HEK293 (cell line): Measurements from ENCODE around the gene NANOS2.
A peak's percentile ranks its signal among the peaks of the same experiment; 100 is the strongest.

Source experiments
- EGR2 ChIP-seq: fragments of 450-650 bp; formaldehyde crosslinking; IDR thresholded peaks from 2 replicates; pipeline ENCODE4 v1.5.1; 2016; ENCODE audit warnings: low read depth, missing biosample characterization, missing genetic modification characterization
- GFI1B ChIP-seq: fragments of 450-650 bp; formaldehyde crosslinking; IDR thresholded peaks from 2 replicates; pipeline ENCODE4 v1.5.1; 2016; ENCODE audit warnings: missing biosample characterization, missing genetic modification characterization
- HOXC10 ChIP-seq: sonication (generic); formaldehyde crosslinking; IDR thresholded peaks from 2 replicates; pipeline ENCODE4 v1.8.1; 2023; ENCODE audit warnings: mild to moderate bottlenecking, missing genetic modification reagents
- HOXD13 ChIP-seq: sonication (generic); formaldehyde crosslinking; IDR thresholded peaks from 2 replicates; pipeline ENCODE4 v1.8.0; 2022; ENCODE audit warnings: missing genetic modification reagents, borderline replicate concordance
- KLF16 ChIP-seq: fragments of 450-650 bp; formaldehyde crosslinking; IDR thresholded peaks from 2 replicates; pipeline ENCODE4 v1.5.1; 2017; ENCODE audit warnings: missing biosample characterization, missing genetic modification characterization
- PATZ1 ChIP-seq: fragments of 450-650 bp; formaldehyde crosslinking; IDR thresholded peaks from 2 replicates; pipeline ENCODE4 v1.5.1; 2016; ENCODE audit warnings: missing biosample characterization, missing genetic modification characterization
- ZNF133 ChIP-seq: fragments of 450-650 bp; formaldehyde crosslinking; IDR thresholded peaks from 2 replicates; pipeline ENCODE4 v1.5.1; 2016; ENCODE audit warnings: missing biosample characterization, missing genetic modification characterization
- ZNF174 ChIP-seq: fragments of 450-650 bp; formaldehyde crosslinking; IDR thresholded peaks from 2 replicates; pipeline ENCODE4 v1.5.0; 2017; ENCODE audit warnings: missing biosample characterization, mild to moderate bottlenecking, missing genetic modification characterization
- ZNF239 ChIP-seq: fragments of 450-650 bp; formaldehyde crosslinking; IDR thresholded peaks from 2 replicates; pipeline ENCODE4 v1.5.1; 2016; ENCODE audit warnings: missing biosample characterization, missing genetic modification characterization
- ZNF274 ChIP-seq, 2 experiments: fragments of 200-500 bp in 1 of 2; fragments of 450-650 bp in 1 of 2; sonication (Bioruptor generic) in 1 of 2; formaldehyde crosslinking in 1 of 2; IDR thresholded peaks; 2 replicates each; pipeline versions ENCODE4 v1.5.1 to v1.6.1; 2014 to 2016; ENCODE audit warnings: borderline replicate concordance in 1 of 2, inconsistent platforms in 1 of 2, low read length in 1 of 2, missing biosample characterization in 1 of 2, missing genetic modification characterization in 1 of 2
- ZNF341 ChIP-seq: fragments of 450-650 bp; formaldehyde crosslinking; IDR thresholded peaks from 2 replicates; pipeline ENCODE4; 2016; ENCODE audit warnings: low read depth, missing biosample characterization, missing genetic modification characterization
- ZNF404 ChIP-seq: fragments of 450-650 bp; formaldehyde crosslinking; IDR thresholded peaks from 2 replicates; pipeline ENCODE4 v1.5.1; 2017; ENCODE audit warnings: missing biosample characterization, missing genetic modification characterization
- ZNF416 ChIP-seq: fragments of 450-650 bp; formaldehyde crosslinking; IDR thresholded peaks from 2 replicates; pipeline ENCODE4 v1.5.1; 2016; ENCODE audit warnings: missing biosample characterization, missing genetic modification characterization
- ZNF426 ChIP-seq: fragments of 450-650 bp; formaldehyde crosslinking; IDR thresholded peaks from 2 replicates; pipeline ENCODE4 v1.5.1; 2017; ENCODE audit warnings: missing biosample characterization, missing genetic modification characterization, mild to moderate bottlenecking, inconsistent platforms, moderate library complexity
- ZNF514 ChIP-seq: fragments of 450-650 bp; formaldehyde crosslinking; IDR thresholded peaks from 2 replicates; pipeline ENCODE4 v1.5.1; 2016; ENCODE audit warnings: missing biosample characterization, missing genetic modification characterization
- ZNF530 ChIP-seq: fragments of 450-650 bp; formaldehyde crosslinking; IDR thresholded peaks from 2 replicates; pipeline ENCODE4 v1.5.1; 2016; ENCODE audit warnings: low read depth, missing biosample characterization, missing genetic modification characterization
- ZNF561 ChIP-seq: fragments of 450-650 bp; IDR thresholded peaks from 2 replicates; pipeline ENCODE4 v1.5.1; 2018; ENCODE audit warnings: missing biosample characterization, missing genetic modification characterization, borderline replicate concordance
- ZNF626 ChIP-seq: fragments of 450-650 bp; sonication (Bioruptor Pico); formaldehyde crosslinking; IDR thresholded peaks from 2 replicates; pipeline ENCODE4 v1.5.1; 2018; ENCODE audit warnings: missing biosample characterization, missing genetic modification characterization, inconsistent platforms
- ZNF629 ChIP-seq: fragments of 450-650 bp; formaldehyde crosslinking; IDR thresholded peaks from 2 replicates; pipeline ENCODE4 v1.5.1; 2017; ENCODE audit warnings: missing biosample characterization, missing genetic modification characterization
- ZNF660 ChIP-seq: fragments of 450-650 bp; IDR thresholded peaks from 2 replicates; pipeline ENCODE4 v1.5.1; 2018; ENCODE audit warnings: missing biosample characterization, mild to moderate bottlenecking, missing genetic modification characterization
- ZNF701 ChIP-seq: fragments of 450-650 bp; formaldehyde crosslinking; IDR thresholded peaks from 2 replicates; pipeline ENCODE4 v1.5.1; 2016; ENCODE audit warnings: missing biosample characterization, missing genetic modification characterization
- ZNF76 ChIP-seq: fragments of 450-650 bp; formaldehyde crosslinking; IDR thresholded peaks from 2 replicates; pipeline ENCODE4; 2016; ENCODE audit warnings: low read depth, missing biosample characterization, missing genetic modification characterization, borderline replicate concordance
- ZNF768 ChIP-seq: fragments of 450-650 bp; formaldehyde crosslinking; IDR thresholded peaks from 2 replicates; pipeline ENCODE4 v1.5.1; 2018; ENCODE audit warnings: missing biosample characterization, mild to moderate bottlenecking, missing genetic modification characterization
- ZNF837 ChIP-seq: fragments of 450-650 bp; formaldehyde crosslinking; IDR thresholded peaks from 2 replicates; pipeline ENCODE4 v1.5.1; 2016; ENCODE audit warnings: missing biosample characterization, missing genetic modification characterization
- TF ChIP-seq, protein P1 (sequence below): fragments of 450-650 bp; formaldehyde crosslinking; IDR thresholded peaks from 2 replicates; pipeline ENCODE4 v1.5.1; 2016; ENCODE audit warnings: missing biosample characterization, missing genetic modification characterization
- TF ChIP-seq, protein P2 (sequence below): fragments of 450-650 bp; formaldehyde crosslinking; IDR thresholded peaks from 2 replicates; pipeline ENCODE4 v1.5.1; 2016; ENCODE audit warnings: missing biosample characterization, missing genetic modification characterization
- TF ChIP-seq, protein P3 (sequence below): fragments of 450-650 bp; formaldehyde crosslinking; conservative IDR thresholded peaks from 2 replicates; pipeline ENCODE4 v1.5.1; 2016; ENCODE audit warnings: low read depth, missing biosample characterization, missing genetic modification characterization
- TF ChIP-seq, protein P4 (sequence below): fragments of 450-650 bp; formaldehyde crosslinking; IDR thresholded peaks from 2 replicates; pipeline ENCODE4 v1.5.1; 2016; ENCODE audit warnings: missing biosample characterization, missing genetic modification characterization

The NANOS2 gene

GRCh38 chr19:45882652-45883585 lies 31.7 kb downstream of the NANOS2 start (continued):
- TF ChIP-seq ZNF274 (IDR thresholded peaks at IDR 0.05; ENCODE audit: low read length) = no peak
- TF ChIP-seq ZNF274 (tag by site-specific recombination; IDR thresholded peaks at IDR 0.05; ENCODE audit: borderline replicate concordance) = no peak
- TF ChIP-seq, protein P1, sequence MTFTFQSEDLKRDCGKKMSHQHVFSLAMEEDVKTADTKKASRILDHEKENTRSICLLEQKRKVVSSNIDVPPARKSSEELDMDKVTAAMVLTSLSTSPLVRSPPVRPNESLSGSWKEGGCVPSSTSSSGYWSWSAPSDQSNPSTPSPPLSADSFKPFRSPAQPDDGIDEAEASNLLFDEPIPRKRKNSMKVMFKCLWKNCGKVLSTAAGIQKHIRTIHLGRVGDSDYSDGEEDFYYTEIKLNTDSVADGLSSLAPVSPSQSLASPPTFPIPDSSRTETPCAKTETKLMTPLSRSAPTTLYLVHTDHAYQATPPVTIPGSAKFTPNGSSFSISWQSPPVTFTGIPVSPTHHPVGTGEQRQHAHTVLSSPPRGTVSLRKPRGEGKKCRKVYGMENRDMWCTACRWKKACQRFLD = no peak
- TF ChIP-seq, protein P2, sequence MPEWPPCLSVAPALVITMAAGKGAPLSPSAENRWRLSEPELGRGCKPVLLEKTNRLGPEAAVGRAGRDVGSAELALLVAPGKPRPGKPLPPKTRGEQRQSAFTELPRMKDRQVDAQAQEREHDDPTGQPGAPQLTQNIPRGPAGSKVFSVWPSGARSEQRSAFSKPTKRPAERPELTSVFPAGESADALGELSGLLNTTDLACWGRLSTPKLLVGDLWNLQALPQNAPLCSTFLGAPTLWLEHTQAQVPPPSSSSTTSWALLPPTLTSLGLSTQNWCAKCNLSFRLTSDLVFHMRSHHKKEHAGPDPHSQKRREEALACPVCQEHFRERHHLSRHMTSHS = no peak
- TF ChIP-seq, protein P3, sequence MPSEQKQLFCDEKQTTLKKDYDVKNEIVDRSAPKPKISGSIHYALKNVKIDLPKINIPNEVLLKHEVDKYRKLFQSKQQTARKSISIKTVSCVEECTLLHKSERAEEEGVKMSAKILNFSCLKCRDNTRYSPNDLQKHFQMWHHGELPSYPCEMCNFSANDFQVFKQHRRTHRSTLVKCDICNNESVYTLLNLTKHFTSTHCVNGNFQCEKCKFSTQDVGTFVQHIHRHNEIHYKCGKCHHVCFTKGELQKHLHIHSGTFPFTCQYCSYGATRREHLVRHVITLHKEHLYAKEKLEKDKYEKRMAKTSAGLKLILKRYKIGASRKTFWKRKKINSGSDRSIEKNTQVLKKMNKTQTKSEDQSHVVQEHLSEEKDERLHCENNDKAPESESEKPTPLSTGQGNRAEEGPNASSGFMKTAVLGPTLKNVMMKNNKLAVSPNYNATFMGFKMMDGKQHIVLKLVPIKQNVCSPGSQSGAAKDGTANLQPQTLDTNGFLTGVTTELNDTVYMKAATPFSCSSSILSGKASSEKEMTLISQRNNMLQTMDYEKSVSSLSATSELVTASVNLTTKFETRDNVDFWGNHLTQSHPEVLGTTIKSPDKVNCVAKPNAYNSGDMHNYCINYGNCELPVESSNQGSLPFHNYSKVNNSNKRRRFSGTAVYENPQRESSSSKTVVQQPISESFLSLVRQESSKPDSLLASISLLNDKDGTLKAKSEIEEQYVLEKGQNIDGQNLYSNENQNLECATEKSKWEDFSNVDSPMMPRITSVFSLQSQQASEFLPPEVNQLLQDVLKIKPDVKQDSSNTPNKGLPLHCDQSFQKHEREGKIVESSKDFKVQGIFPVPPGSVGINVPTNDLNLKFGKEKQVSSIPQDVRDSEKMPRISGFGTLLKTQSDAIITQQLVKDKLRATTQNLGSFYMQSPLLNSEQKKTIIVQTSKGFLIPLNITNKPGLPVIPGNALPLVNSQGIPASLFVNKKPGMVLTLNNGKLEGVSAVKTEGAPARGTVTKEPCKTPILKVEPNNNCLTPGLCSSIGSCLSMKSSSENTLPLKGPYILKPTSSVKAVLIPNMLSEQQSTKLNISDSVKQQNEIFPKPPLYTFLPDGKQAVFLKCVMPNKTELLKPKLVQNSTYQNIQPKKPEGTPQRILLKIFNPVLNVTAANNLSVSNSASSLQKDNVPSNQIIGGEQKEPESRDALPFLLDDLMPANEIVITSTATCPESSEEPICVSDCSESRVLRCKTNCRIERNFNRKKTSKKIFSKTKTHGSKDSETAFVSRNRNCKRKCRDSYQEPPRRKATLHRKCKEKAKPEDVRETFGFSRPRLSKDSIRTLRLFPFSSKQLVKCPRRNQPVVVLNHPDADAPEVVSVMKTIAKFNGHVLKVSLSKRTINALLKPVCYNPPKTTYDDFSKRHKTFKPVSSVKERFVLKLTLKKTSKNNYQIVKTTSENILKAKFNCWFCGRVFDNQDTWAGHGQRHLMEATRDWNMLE = no peak
- TF ChIP-seq ZNF837 (tag by site-specific recombination) = no peak
- no peak for TF ChIP-seq ZNF514
- no peak for TF ChIP-seq ZNF701 (tag by site-specific recombination)
- no peak for TF ChIP-seq ZNF416 (tag by site-specific recombination)
- TF ChIP-seq ZNF629 (tag by site-specific recombination) = peak; percentile 37; the same call in 1 of the 2 replicates
- TF ChIP-seq, protein P4, sequence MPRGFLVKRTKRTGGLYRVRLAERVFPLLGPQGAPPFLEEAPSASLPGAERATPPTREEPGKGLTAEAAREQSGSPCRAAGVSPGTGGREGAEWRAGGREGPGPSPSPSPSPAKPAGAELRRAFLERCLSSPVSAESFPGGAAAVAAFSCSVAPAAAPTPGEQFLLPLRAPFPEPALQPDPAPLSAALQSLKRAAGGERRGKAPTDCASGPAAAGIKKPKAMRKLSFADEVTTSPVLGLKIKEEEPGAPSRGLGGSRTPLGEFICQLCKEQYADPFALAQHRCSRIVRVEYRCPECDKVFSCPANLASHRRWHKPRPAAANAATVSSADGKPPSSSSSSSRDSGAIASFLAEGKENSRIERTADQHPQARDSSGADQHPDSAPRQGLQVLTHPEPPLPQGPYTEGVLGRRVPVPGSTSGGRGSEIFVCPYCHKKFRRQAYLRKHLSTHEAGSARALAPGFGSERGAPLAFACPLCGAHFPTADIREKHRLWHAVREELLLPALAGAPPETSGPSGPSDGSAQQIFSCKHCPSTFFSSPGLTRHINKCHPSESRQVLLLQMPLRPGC (tag by site-specific recombination) = no peak
- TF ChIP-seq HOXD13 = no peak
- no peak for TF ChIP-seq ZNF76 (tag by site-specific recombination)
- TF ChIP-seq ZNF404 = no peak
- no peak for TF ChIP-seq ZNF341
- peak; percentile 92 for TF ChIP-seq ZNF660 (tag by site-specific recombination)
- TF ChIP-seq ZNF426 (tag by site-specific recombination) = no peak
- TF ChIP-seq ZNF133 (tag by site-specific recombination) = no peak
- TF ChIP-seq ZNF561 = peak; percentile 61; the same call in 1 of the 2 replicates
- TF ChIP-seq ZNF174 (tag by site-specific recombination) = 0 out of 2 replicates have a peak, but pooled peaks have one; percentile 52
- peak; percentile 62; the same call in 1 of the 2 replicates for TF ChIP-seq ZNF768 (tag by site-specific recombination)
- no peak for TF ChIP-seq ZNF530 (tag by site-specific recombination)
- no peak for TF ChIP-seq ZNF626
- TF ChIP-seq KLF16 = no peak
- no peak for TF ChIP-seq ZNF239
- TF ChIP-seq EGR2 (tag by site-specific recombination) = no peak
- TF ChIP-seq GFI1B (tag by site-specific recombination) = no peak
- no peak for TF ChIP-seq HOXC10 (CRISPR knock-in tag)
- no peak for TF ChIP-seq PATZ1 (tag by site-specific recombination)
